Activated T-helper 2 cell treated with anti-CD3 and anti-CD28 coated beads, Interferon-gamma antibody, Interleukin-2, Interleukin-4, amounts not matched to agents 10 μg/mL and 5 μg/mL and 100 μg/mL, durations not matched to agents 14 hours and 24 hours and 36 hours (primary cell): ENCODE measurements around the gene ACTR3. TPM values are rescaled to one million over a fixed set of nuclear protein-coding genes. Genes with fewer than 3 reads are reported as not detected.

Experiments used
- DNase-seq: peaks from one replicate; pipeline ENCODE4 v3.0.0; 2021; ENCODE audit warnings: low spot score
- H3K27ac Mint-ChIP-seq: one replicate; pipeline ENCODE4 v1.8.0; 2021; ENCODE audit warnings: mixed read lengths
- H3K27me3 Mint-ChIP-seq: one replicate; pipeline ENCODE4 v1.8.0; 2021; ENCODE audit warnings: low read depth, mixed read lengths
- H3K36me3 Mint-ChIP-seq: one replicate; pipeline ENCODE4 v1.8.0; 2021; ENCODE audit warnings: low read depth, mixed read lengths
- H3K4me1 Mint-ChIP-seq: one replicate; pipeline ENCODE4 v1.8.0; 2021; ENCODE audit warnings: low read depth, mixed read lengths
- H3K4me3 Mint-ChIP-seq: one replicate; pipeline ENCODE4 v1.8.0; 2021; ENCODE audit warnings: low read depth, mild to moderate bottlenecking, moderate library complexity, mixed read lengths
- H3K9me3 Mint-ChIP-seq: one replicate; pipeline ENCODE4 v1.8.0; 2021; ENCODE audit warnings: mixed read lengths
- intact Hi-C: fragments of 100-400 bp; cut with micrococcal nuclease; formaldehyde crosslinking; loops from one replicate; pipeline ENCODE4 v1.15.1; 2023
- total RNA-seq: library from RNA; stranded (reverse); gene quantifications from 2 replicates; pipeline ENCODE4 v1.2.3, GENCODE V29; 2022

The ACTR3 gene
- total RNA-seq, 1 donor from 2014 or later: 530 TPM

- intact Hi-C loops: no loop called here
- Mint-ChIP-seq H3K27ac (no peak overlapping the region), H3K36me3 (no peaks in the 10 kb centered on the region), H3K27me3 (no peaks in the 10 kb centered on the region), H3K9me3 (no peaks in the 10 kb centered on the region), H3K4me3 (no peak overlapping the region), H3K4me1 (no peaks in the 10 kb centered on the region)
- no peak for DNase-seq
Observed at GRCh38 chr2:114006460-114006859, 116.6 kb downstream of the ACTR3 start.

- H3K4me1 Mint-ChIP-seq: no peaks in the 10 kb centered on the region
- H3K9me3 Mint-ChIP-seq: no peaks in the 10 kb centered on the region
- no peaks in the 10 kb centered on the region for H3K36me3 Mint-ChIP-seq
- H3K4me3 Mint-ChIP-seq: no peak overlapping the region
- DNase-seq: no peak
- intact Hi-C loops: no loop called here
- H3K27me3 Mint-ChIP-seq: no peaks in the 10 kb centered on the region
- H3K27ac Mint-ChIP-seq: no peak overlapping the region
Observed at GRCh38 chr2:114007436-114007835, 117.5 kb downstream of the ACTR3 start.

- intact Hi-C loops: no loop called here
- Mint-ChIP-seq H3K27me3 (no peaks in the 10 kb centered on the region), H3K9me3 (no peaks in the 10 kb centered on the region), H3K4me3 (no peak overlapping the region), H3K4me1 (no peaks in the 10 kb centered on the region), H3K27ac (no peak overlapping the region), H3K36me3 (no peaks in the 10 kb centered on the region)
- no peak for DNase-seq
Observed at GRCh38 chr2:114008720-114009119, 118.8 kb downstream of the ACTR3 start.

GRCh38 chr2:114009205-114009944 lies 119.5 kb downstream of the ACTR3 start:
- Mint-ChIP-seq H3K4me3 (no peak overlapping the region), H3K9me3 (no peaks in the 10 kb centered on the region)

GRCh38 chr2:114010001-114010400 lies 120.1 kb downstream of the ACTR3 start:
- Mint-ChIP-seq H3K9me3 (no peaks in the 10 kb centered on the region), H3K27ac (no peak overlapping the region), H3K27me3 (no peaks in the 10 kb centered on the region), H3K36me3 (no peaks in the 10 kb centered on the region), H3K4me3 (no peak overlapping the region), H3K4me1 (no peaks in the 10 kb centered on the region)
- intact Hi-C loops: no loop called here
- DNase-seq: no peak

More at GRCh38 chr2:114009205-114009944, 119.5 kb downstream of the ACTR3 start:
- intact Hi-C loops: no loop called here
- no peaks in the 10 kb centered on the region for H3K27me3 Mint-ChIP-seq
- no peaks in the 10 kb centered on the region for H3K36me3 Mint-ChIP-seq
- H3K27ac Mint-ChIP-seq: no peak overlapping the region
- no peaks in the 10 kb centered on the region for H3K4me1 Mint-ChIP-seq
- no peak for DNase-seq

GRCh38 chr2:114011713-114012112 lies 121.8 kb downstream of the ACTR3 start:
- intact Hi-C loops: no loop called here
- no peak overlapping the region for H3K27ac Mint-ChIP-seq

More at GRCh38 chr2:114011713-114012112, 121.8 kb downstream of the ACTR3 start:
- Mint-ChIP-seq H3K4me1 (no peaks in the 10 kb centered on the region), H3K9me3 (no peaks in the 10 kb centered on the region), H3K36me3 (no peaks in the 10 kb centered on the region), H3K4me3 (no peak overlapping the region), H3K27me3 (no peaks in the 10 kb centered on the region)
- DNase-seq: no peak

Other genes starting within 250 kb of the ACTR3 start
- gene SLC35F5, start 133.4 kb upstream of the ACTR3 start, total RNA-seq: 39.6 and 41.8 TPM in 2 replicates